ENCODE results near the gene LAPTM5. TPM values are rescaled to one million over a fixed set of nuclear protein-coding genes. Genes with fewer than 3 reads are reported as not detected.
A peak's percentile ranks its signal among the peaks of the same experiment; 100 is the strongest.

LAPTM5 gene
- total and polyA plus RNA-seq, 2 of the 13 experiments (the other 11 are each of a cell fraction or from before 2014, with no cell fraction given) = 0.41 to 0.86 TPM

- peak; percentile 25; the same call in 1 of the 2 replicates for TF ChIP-seq ZNF281 (CRISPR knock-in tag; IDR thresholded peaks at IDR 0.05; ENCODE audit: borderline replicate concordance)
- TF ChIP-seq ZHX2 (IDR thresholded peaks at IDR 0.05; ENCODE audit: low read depth) = no peak; the same call in 1 of the 2 replicates
- no peak for TF ChIP-seq ZHX2 (CRISPR knock-in tag; IDR thresholded peaks at IDR 0.05; ENCODE audit: borderline replicate concordance)
- TF ChIP-seq GMEB2 (CRISPR knock-in tag; IDR thresholded peaks at IDR 0.05; ENCODE audit: low read depth) = no peak; the same call in 1 of the 2 replicates
- no peak for TF ChIP-seq ZNF180 (CRISPR knock-in tag; IDR thresholded peaks at IDR 0.05; ENCODE audit: borderline replicate concordance, low read depth)
- no peak for TF ChIP-seq ZEB1 (IDR thresholded peaks at IDR 0.05; ENCODE audit: insufficient replicate concordance, low read depth)
- TF ChIP-seq ZNF800 (CRISPR knock-in tag; IDR thresholded peaks at IDR 0.05) = no peak
- no peak for TF ChIP-seq PAF1 (CRISPR knock-in tag; IDR thresholded peaks at IDR 0.05)
- TF ChIP-seq ZNF563 (CRISPR knock-in tag; IDR thresholded peaks at IDR 0.05) = peak; percentile 78; the same call in 1 of the 2 replicates
- TF ChIP-seq ZFP91 (CRISPR knock-in tag; IDR thresholded peaks at IDR 0.05; ENCODE audit: borderline replicate concordance) = peak; percentile 84; the same call in 1 of the 2 replicates
- TF ChIP-seq ZNF639 (CRISPR knock-in tag; conservative IDR thresholded peaks at IDR 0.05) = 0 out of 2 replicates have a peak, but pooled peaks have one; percentile 11
Measured at GRCh38 chr1:30718636-30719405, 38.8 kb downstream of the LAPTM5 start (continued).

All from HepG2 (cell line).